ENCODE results near the gene ANKAR.
A peak's percentile ranks its signal among the peaks of the same experiment; 100 is the strongest.

ANKAR gene

GRCh38 chr2:189696223-189696622, 21.8 kb downstream of the ANKAR start (continued):
- TF ChIP-seq TSHZ2 (CRISPR knock-in tag; IDR thresholded peaks at IDR 0.05) (no peak), CREB5 (CRISPR knock-in tag; IDR thresholded peaks at IDR 0.05; ENCODE audit: low read depth) (no peak), ZNF70 (CRISPR knock-in tag; IDR thresholded peaks at IDR 0.05) (no peak)

- no peak for TF ChIP-seq CSRNP3 (CRISPR knock-in tag; IDR thresholded peaks at IDR 0.05)
- ATAC-seq = peak; percentile 70; the same call in 2 of the 3 replicates
Measured at GRCh38 chr2:189698020-189698887, 23.8 kb downstream of the ANKAR start.

GRCh38 chr2:189700681-189701080, 26.2 kb downstream of the ANKAR start:
- no peak for TF ChIP-seq ZFP3 (CRISPR knock-in tag; IDR thresholded peaks at IDR 0.05)
- TF ChIP-seq ZC3H10 (CRISPR knock-in tag; IDR thresholded peaks at IDR 0.05) = no peak
- no peak for TF ChIP-seq POU6F1 (CRISPR knock-in tag; IDR thresholded peaks at IDR 0.05; ENCODE audit: borderline replicate concordance, low read depth)
- no peak for TF ChIP-seq RARB (CRISPR knock-in tag; IDR thresholded peaks at IDR 0.05)
- TF ChIP-seq ISL1 (CRISPR knock-in tag; IDR thresholded peaks at IDR 0.05) = no peak
- TF ChIP-seq GLIS3 (CRISPR knock-in tag; IDR thresholded peaks at IDR 0.05) = no peak
- no peak for TF ChIP-seq OSR1 (CRISPR knock-in tag; IDR thresholded peaks at IDR 0.05)
- TF ChIP-seq CSRNP3 (CRISPR knock-in tag; IDR thresholded peaks at IDR 0.05) = no peak
- TF ChIP-seq CREB5 (CRISPR knock-in tag; IDR thresholded peaks at IDR 0.05; ENCODE audit: low read depth) = no peak
- TF ChIP-seq ESRRG (CRISPR knock-in tag; IDR thresholded peaks at IDR 0.05) = no peak
- TF ChIP-seq BACH2 (CRISPR knock-in tag; IDR thresholded peaks at IDR 0.05; ENCODE audit: borderline replicate concordance) = no peak
- TF ChIP-seq SNAI2 (CRISPR knock-in tag; IDR thresholded peaks at IDR 0.05) = no peak
- TF ChIP-seq ARNTL (CRISPR knock-in tag; IDR thresholded peaks at IDR 0.05; ENCODE audit: borderline replicate concordance, low read depth) = no peak
- no peak for TF ChIP-seq TSHZ2 (CRISPR knock-in tag; IDR thresholded peaks at IDR 0.05)
- no peak for TF ChIP-seq PPARA (CRISPR knock-in tag; IDR thresholded peaks at IDR 0.05; ENCODE audit: borderline replicate concordance)
- TF ChIP-seq TOX (CRISPR knock-in tag; IDR thresholded peaks at IDR 0.05; ENCODE audit: borderline replicate concordance) = no peak
- TF ChIP-seq ZNF8 (CRISPR knock-in tag; IDR thresholded peaks at IDR 0.05) = no peak
- TF ChIP-seq CSDC2 (CRISPR knock-in tag; IDR thresholded peaks at IDR 0.05) = no peak
- TF ChIP-seq ZFP30 (CRISPR knock-in tag; IDR thresholded peaks at IDR 0.05) = no peak
- no peak for TF ChIP-seq ZNF565 (CRISPR knock-in tag; conservative IDR thresholded peaks at IDR 0.05; ENCODE audit: low read depth)
- ATAC-seq = no peak

All from SK-N-SH treated with all-trans-retinoic acid at 6 μM for 48 hours (cell line).